H9 (cell line): Measurements from ENCODE around the gene PPM1H. TPM values are rescaled to one million over a fixed set of nuclear protein-coding genes. Genes with fewer than 3 reads are reported as not detected.

Source experiments
- DNase-seq: peaks from one replicate; pipeline ENCODE4 v3.0.0-alpha.2; 2017
- H2AFZ ChIP-seq: one replicate; pipeline ENCODE4 v1.6.1; 2013; ENCODE audit warnings: mild to moderate bottlenecking, low read length, control low read depth, moderate library complexity
- H2AK5ac ChIP-seq: 2 replicates; pipeline ENCODE4 v1.6.1; 2013; ENCODE audit warnings: low read length, control low read depth, mixed read lengths; ENCODE audit not compliant: insufficient read length
- H2BK120ac ChIP-seq: one replicate; pipeline ENCODE4 v1.6.1; 2013; ENCODE audit warnings: low read depth, mild to moderate bottlenecking, low read length, control low read depth, inconsistent platforms; ENCODE audit not compliant: poor library complexity, severe bottlenecking
- H2BK12ac ChIP-seq: 2 replicates; pipeline ENCODE4 v1.6.1; 2013; ENCODE audit warnings: low read length, control low read depth, mixed read lengths, low read depth; ENCODE audit not compliant: insufficient read length
- H2BK15ac ChIP-seq: 2 replicates; pipeline ENCODE4 v1.6.1; 2013; ENCODE audit warnings: low read depth, low read length, control low read depth
- H2BK20ac ChIP-seq: one replicate; pipeline ENCODE4 v1.6.1; 2013; ENCODE audit warnings: low read depth, mild to moderate bottlenecking, low read length, control low read depth, inconsistent platforms; ENCODE audit not compliant: poor library complexity, severe bottlenecking
- H2BK5ac ChIP-seq: 2 replicates; pipeline ENCODE4 v1.6.1; 2013; ENCODE audit warnings: low read length, control low read depth, mixed read lengths; ENCODE audit not compliant: insufficient read length
- H3K14ac ChIP-seq: 2 replicates; pipeline ENCODE4 v1.6.1; 2013; ENCODE audit warnings: low read length, control low read depth; ENCODE audit not compliant: insufficient read depth
- H3K18ac ChIP-seq: 2 replicates; pipeline ENCODE4 v1.6.1; 2013; ENCODE audit warnings: low read depth, mild to moderate bottlenecking, mixed read lengths, low read length, control low read depth; ENCODE audit not compliant: insufficient read length
- H3K23ac ChIP-seq: 2 replicates; pipeline ENCODE4 v1.6.1; 2013; ENCODE audit warnings: low read length, control low read depth, mixed read lengths, low read depth; ENCODE audit not compliant: insufficient read length
- H3K23me2 ChIP-seq: 2 replicates; pipeline ENCODE4 v1.6.1; 2013; ENCODE audit warnings: low read depth, mild to moderate bottlenecking, mixed read lengths, low read length, control low read depth; ENCODE audit not compliant: insufficient read length, poor library complexity, severe bottlenecking
- H3K27ac ChIP-seq: 2 replicates; pipeline ENCODE4 v1.5.1; 2013; ENCODE audit warnings: low read length, control low read depth, mixed read lengths, low read depth; ENCODE audit not compliant: insufficient read length
- H3K27me3 ChIP-seq: 2 replicates; pipeline ENCODE4 v1.6.1; 2013; ENCODE audit warnings: low read length, control low read depth, inconsistent platforms; ENCODE audit not compliant: insufficient read depth
- H3K4ac ChIP-seq: 2 replicates; pipeline ENCODE4 v1.6.1; 2013; ENCODE audit warnings: low read depth, mild to moderate bottlenecking, control low read depth, inconsistent platforms, low read length, moderate library complexity
- H3K4me1 ChIP-seq: 2 replicates; pipeline ENCODE4 v1.6.1; 2013; ENCODE audit warnings: low read length, control low read depth, inconsistent platforms; ENCODE audit not compliant: insufficient read depth
- H3K4me2 ChIP-seq: 2 replicates; pipeline ENCODE4 v1.6.1; 2013; ENCODE audit warnings: low read length, control low read depth, mixed read lengths; ENCODE audit not compliant: insufficient read length, insufficient read depth
- H3K56ac ChIP-seq: 2 replicates; pipeline ENCODE4 v1.6.1; 2013; ENCODE audit warnings: low read depth, mild to moderate bottlenecking, mixed read lengths, low read length, control low read depth; ENCODE audit not compliant: insufficient read length
- H3K79me1 ChIP-seq: 2 replicates; pipeline ENCODE4 v1.6.1; 2013; ENCODE audit warnings: low read depth, mild to moderate bottlenecking, moderate library complexity, low read length, control low read depth, inconsistent platforms; ENCODE audit not compliant: insufficient read depth, poor library complexity, severe bottlenecking
- H3K79me2 ChIP-seq: 2 replicates; pipeline ENCODE4 v1.6.1; 2013; ENCODE audit warnings: low read length, control low read depth, inconsistent platforms; ENCODE audit not compliant: insufficient read depth
- H3K9ac ChIP-seq: 2 replicates; pipeline ENCODE4 v1.6.1; 2013; ENCODE audit warnings: low read length, control low read depth, mixed read lengths; ENCODE audit not compliant: insufficient read length; ENCODE audit errors: extremely low read depth
- H3K9me3 ChIP-seq: one replicate; pipeline ENCODE4 v1.6.1; 2013; ENCODE audit warnings: low read depth, low read length, inconsistent platforms; ENCODE audit not compliant: control insufficient read depth
- H3T11ph ChIP-seq: one replicate; pipeline ENCODE4 v1.6.1; 2013; ENCODE audit warnings: mild to moderate bottlenecking, low read length, control low read depth, inconsistent platforms
- H4K20me1 ChIP-seq: one replicate; pipeline ENCODE4 v1.6.1; 2013; ENCODE audit not compliant: control insufficient read depth, insufficient read length, insufficient read depth
- H4K5ac ChIP-seq: 2 replicates; pipeline ENCODE4 v1.6.1; 2013; ENCODE audit warnings: low read depth, mild to moderate bottlenecking, mixed read lengths, low read length, control low read depth; ENCODE audit not compliant: insufficient read length
- H4K8ac ChIP-seq: replicated peaks from 2 replicates; pipeline ENCODE4 v1.6.1; 2013; ENCODE audit warnings: low read length, control low read depth, mixed read lengths, low read depth; ENCODE audit not compliant: insufficient read length
- H4K91ac ChIP-seq: 2 replicates; pipeline ENCODE4 v1.6.1; 2013; ENCODE audit warnings: low read depth, mild to moderate bottlenecking, moderate library complexity, mixed read lengths, low read length, control low read depth; ENCODE audit not compliant: insufficient read length
- H3K27ac Mint-ChIP-seq, 3 experiments: 2 replicates in 2 of 3; 3 replicates in 1 of 3; pipeline ENCODE4 v1.8.0; 2020 to 2021; ENCODE audit warnings: mixed read lengths in 3 of 3, mild to moderate bottlenecking in 1 of 3, moderate library complexity in 1 of 3
- H3K27me3 Mint-ChIP-seq: 2 replicates; pipeline ENCODE4 v1.8.0; 2021; ENCODE audit warnings: low read depth, mild to moderate bottlenecking, moderate library complexity, mixed read lengths
- H3K36me3 Mint-ChIP-seq, 3 experiments: 2 replicates in 2 of 3; 3 replicates in 1 of 3; pipeline ENCODE4 v1.8.0; 2020 to 2021; ENCODE audit warnings: low read depth in 3 of 3, mixed read lengths in 3 of 3; ENCODE audit not compliant: insufficient read depth in 1 of 3
- H3K4me1 Mint-ChIP-seq, 2 experiments: 2 replicates each; pipeline ENCODE4 v1.8.0; 2020; ENCODE audit warnings: mixed read lengths in 2 of 2
- H3K4me3 Mint-ChIP-seq, 2 experiments: 2 replicates in 1 of 2; 3 replicates in 1 of 2; pipeline ENCODE4 v1.8.0; 2020 to 2021; ENCODE audit warnings: mild to moderate bottlenecking in 2 of 2, mixed read lengths in 2 of 2, moderate library complexity in 1 of 2
- H3K9me3 Mint-ChIP-seq, 2 experiments: 2 replicates in 1 of 2; 3 replicates in 1 of 2; pipeline ENCODE4 v1.8.0; 2020; ENCODE audit warnings: mild to moderate bottlenecking in 2 of 2, mixed read lengths in 2 of 2, moderate library complexity in 1 of 2
- CTCF ChIP-seq: fragments of 200-600 bp; sonication (generic); conservative IDR thresholded peaks from 3 replicates; pipeline ENCODE4 v1.8.0; 2021; ENCODE audit warnings: antibody characterized with exemption, mild to moderate bottlenecking
- WGBS: extraction: QIAGEN DNeasy Blood & Tissue Kit; methylation state at CpG from one replicate; pipeline ENCODE4 v1.1.7; 2013; ENCODE audit warnings: missing lambda C conversion rate, low lambda C conversion rate, mixed read lengths; ENCODE audit not compliant: insufficient read length; ENCODE audit errors: extremely low coverage; 5-methylcytosine and 5-hydroxymethylcytosine counted together
- total RNA-seq: library from RNA; stranded (reverse); gene quantifications from 2 replicates; pipeline ENCODE4 v1.2.1, GENCODE V29; 2021

PPM1H gene
- total RNA-seq, 1 experiment from 2014 or later = 22.1 TPM

- Histone ChIP-seq H2BK120ac (no peak overlapping the region), H2AK5ac (no peak overlapping the region), H3K23me2 (no peaks in the 10 kb centered on the region), H2BK12ac (no peak overlapping the region), H3K4ac (no peak overlapping the region), H4K5ac (no peak overlapping the region), H4K20me1 (no peaks in the 10 kb centered on the region), H4K8ac (no peak overlapping the region), H3K79me2 (no peaks in the 10 kb centered on the region), H3K56ac (no peak overlapping the region), H2BK20ac (no peak overlapping the region), H2BK15ac (no peak overlapping the region), H3K23ac (no peak overlapping the region), H2AFZ (no peak overlapping the region), H3K4me1 (peaks cover 4% of the 10 kb centered on the region; the same call in 1 of the 2 replicates), H4K91ac (no peak overlapping the region), H3K27me3 (no peaks in the 10 kb centered on the region), H3K14ac (no peak overlapping the region), H3K4me2 (no peak overlapping the region), H3K27ac (no peak overlapping the region), H2BK5ac (no peak overlapping the region), H3K79me1 (no peaks in the 10 kb centered on the region), H3T11ph (no peak overlapping the region), H3K9me3 (no peaks in the 10 kb centered on the region), H3K9ac (no peak overlapping the region), H3K18ac (no peak overlapping the region)
- WGBS = no CpG with 5 or more reads among the region's 2 CpGs
- Mint-ChIP-seq H3K9me3 (no peaks in the 10 kb centered on the region), H3K4me1 (peaks cover 48% of the 10 kb centered on the region in 2 experiments), H3K27ac (no peak overlapping the region), H3K4me3 (no peak overlapping the region), H3K36me3 (0 out of 7 replicates have a peak, but pooled peaks cover 0 to 1% (median 0%) of the 10 kb centered on the region in 3 experiments), H3K27me3 (peaks cover 20% of the 10 kb centered on the region)
- peak; percentile 22; the same call in 1 of the 3 replicates for TF ChIP-seq CTCF
- no peak for DNase-seq
These were observed 312.8 kb downstream of the PPM1H start for GRCh38 chr12:62622177-62622576.
